MG63 (cell line): ENCODE data around the gene ZBTB20. TPM values are rescaled to one million over a fixed set of nuclear protein-coding genes. Genes with fewer than 3 reads are reported as not detected.

ENCODE experiments used
- DNase-seq: peaks from one replicate; pipeline ENCODE4 v3.0.0-alpha.2; 2020
- H3K27me3 ChIP-seq: fragments of 250-450 bp; sonication (Bioruptor Pico); 2 replicates; pipeline ENCODE4 v1.5.1; 2020; ENCODE audit warnings: mild to moderate bottlenecking, moderate library complexity
- H3K36me3 ChIP-seq: fragments of 250-450 bp; sonication (Bioruptor Pico); 2 replicates; pipeline ENCODE4 v1.5.1; 2020; ENCODE audit warnings: mild to moderate bottlenecking, moderate library complexity
- H3K4me3 ChIP-seq: fragments of 250-450 bp; sonication (Bioruptor Pico); 2 replicates; pipeline ENCODE4 v1.5.1; 2020; ENCODE audit warnings: mild to moderate bottlenecking, moderate library complexity
- H3K9me3 ChIP-seq: fragments of 250-450 bp; sonication (Bioruptor Pico); 2 replicates; pipeline ENCODE4 v1.5.1; 2020; ENCODE audit warnings: mild to moderate bottlenecking, moderate library complexity
- total RNA-seq: library from RNA; depleted of rRNA; stranded (reverse); fragments of >200 nt; shearing (Covaris generic); gene quantifications from 2 replicates; pipeline ENCODE4 v1.2.3, GENCODE V29; 2014; ENCODE audit warnings: low replicate concordance

ZBTB20 gene
- total RNA-seq, 1 experiment from 2014 or later: 6.5 TPM

GRCh38 chr3:114584734-114585371 lies 562.2 kb downstream of the ZBTB20 start:
- H3K9me3 ChIP-seq: no peaks in the 10 kb centered on the region
- H3K4me3 ChIP-seq: no peak overlapping the region
- no peaks in the 10 kb centered on the region for H3K27me3 ChIP-seq
- DNase-seq: no peak
- no peaks in the 10 kb centered on the region for H3K36me3 ChIP-seq

GRCh38 chr3:114582929-114583328 lies 564.2 kb downstream of the ZBTB20 start:
- H3K36me3 ChIP-seq: no peaks in the 10 kb centered on the region
- no peak overlapping the region for H3K4me3 ChIP-seq
- no peaks in the 10 kb centered on the region for H3K9me3 ChIP-seq
- H3K27me3 ChIP-seq: no peaks in the 10 kb centered on the region
- DNase-seq: no peak

GRCh38 chr3:114572364-114573062 lies 574.6 kb downstream of the ZBTB20 start:
- no peaks in the 10 kb centered on the region for H3K9me3 ChIP-seq
- H3K36me3 ChIP-seq: no peaks in the 10 kb centered on the region
- H3K4me3 ChIP-seq: no peak overlapping the region
- no peak for DNase-seq
- H3K27me3 ChIP-seq: no peaks in the 10 kb centered on the region

GRCh38 chr3:114571363-114571762 lies 575.7 kb downstream of the ZBTB20 start:
- Histone ChIP-seq H3K27me3 (no peaks in the 10 kb centered on the region), H3K9me3 (no peaks in the 10 kb centered on the region), H3K36me3 (no peaks in the 10 kb centered on the region), H3K4me3 (no peak overlapping the region)
- no peak for DNase-seq

GRCh38 chr3:114569186-114569585 lies 577.9 kb downstream of the ZBTB20 start:
- no peak for DNase-seq
- Histone ChIP-seq H3K27me3 (no peaks in the 10 kb centered on the region), H3K9me3 (no peaks in the 10 kb centered on the region), H3K4me3 (no peak overlapping the region), H3K36me3 (no peaks in the 10 kb centered on the region)

- H3K36me3 ChIP-seq: no peaks in the 10 kb centered on the region
- no peak overlapping the region for H3K4me3 ChIP-seq
- no peaks in the 10 kb centered on the region for H3K9me3 ChIP-seq
- DNase-seq: no peak
- no peaks in the 10 kb centered on the region for H3K27me3 ChIP-seq
Observed at GRCh38 chr3:114567771-114568170, 579.3 kb downstream of the ZBTB20 start.

GRCh38 chr3:114566767-114567166 lies 580.3 kb downstream of the ZBTB20 start:
- Histone ChIP-seq H3K4me3 (no peak overlapping the region), H3K36me3 (no peaks in the 10 kb centered on the region), H3K9me3 (no peaks in the 10 kb centered on the region), H3K27me3 (no peaks in the 10 kb centered on the region)
- no peak for DNase-seq

GRCh38 chr3:114566162-114566755 lies 580.8 kb downstream of the ZBTB20 start:
- Histone ChIP-seq H3K27me3 (no peaks in the 10 kb centered on the region), H3K36me3 (no peaks in the 10 kb centered on the region), H3K4me3 (no peak overlapping the region), H3K9me3 (no peaks in the 10 kb centered on the region)
- no peak for DNase-seq

GRCh38 chr3:114565216-114565615 lies 581.9 kb downstream of the ZBTB20 start:
- no peak overlapping the region for H3K4me3 ChIP-seq
- no peaks in the 10 kb centered on the region for H3K36me3 ChIP-seq
- DNase-seq: no peak
- no peaks in the 10 kb centered on the region for H3K9me3 ChIP-seq
- no peaks in the 10 kb centered on the region for H3K27me3 ChIP-seq

- no peak for DNase-seq
- Histone ChIP-seq H3K9me3 (no peaks in the 10 kb centered on the region), H3K4me3 (no peak overlapping the region), H3K27me3 (no peaks in the 10 kb centered on the region), H3K36me3 (no peaks in the 10 kb centered on the region)
Observed at GRCh38 chr3:114563720-114564119, 583.4 kb downstream of the ZBTB20 start.

GRCh38 chr3:114562557-114562956 lies 584.5 kb downstream of the ZBTB20 start:
- H3K36me3 ChIP-seq: no peaks in the 10 kb centered on the region
- H3K27me3 ChIP-seq: no peaks in the 10 kb centered on the region
- H3K9me3 ChIP-seq: no peaks in the 10 kb centered on the region
- H3K4me3 ChIP-seq: no peak overlapping the region
- DNase-seq: no peak

- DNase-seq: no peak
- Histone ChIP-seq H3K27me3 (no peaks in the 10 kb centered on the region), H3K4me3 (no peak overlapping the region), H3K9me3 (no peaks in the 10 kb centered on the region), H3K36me3 (no peaks in the 10 kb centered on the region)
Observed at GRCh38 chr3:114558271-114558670, 588.8 kb downstream of the ZBTB20 start.

GRCh38 chr3:114557791-114558190 lies 589.3 kb downstream of the ZBTB20 start:
- no peaks in the 10 kb centered on the region for H3K36me3 ChIP-seq
- H3K4me3 ChIP-seq: no peak overlapping the region
- H3K9me3 ChIP-seq: no peaks in the 10 kb centered on the region
- H3K27me3 ChIP-seq: no peaks in the 10 kb centered on the region
- no peak for DNase-seq

- Histone ChIP-seq H3K27me3 (no peaks in the 10 kb centered on the region), H3K4me3 (no peak overlapping the region), H3K9me3 (no peaks in the 10 kb centered on the region), H3K36me3 (no peaks in the 10 kb centered on the region)
- DNase-seq: no peak
Observed at GRCh38 chr3:114556657-114557213, 590.4 kb downstream of the ZBTB20 start.

GRCh38 chr3:114554731-114555130 lies 592.4 kb downstream of the ZBTB20 start:
- no peaks in the 10 kb centered on the region for H3K36me3 ChIP-seq
- no peaks in the 10 kb centered on the region for H3K27me3 ChIP-seq
- DNase-seq: no peak
- no peak overlapping the region for H3K4me3 ChIP-seq
- no peaks in the 10 kb centered on the region for H3K9me3 ChIP-seq

GRCh38 chr3:114553949-114554593 lies 593.0 kb downstream of the ZBTB20 start:
- Histone ChIP-seq H3K9me3 (no peaks in the 10 kb centered on the region), H3K4me3 (no peak overlapping the region), H3K27me3 (no peaks in the 10 kb centered on the region), H3K36me3 (no peaks in the 10 kb centered on the region)
- no peak for DNase-seq

- H3K4me3 ChIP-seq: no peak overlapping the region
- DNase-seq: no peak
- H3K27me3 ChIP-seq: no peaks in the 10 kb centered on the region
- no peaks in the 10 kb centered on the region for H3K36me3 ChIP-seq
- H3K9me3 ChIP-seq: no peaks in the 10 kb centered on the region
Observed at GRCh38 chr3:114552527-114552812, 594.6 kb downstream of the ZBTB20 start.
